Body of pancreas (tissue), 4 donors: ENCODE data around the gene WNT9A.

Experiments
- POLR2A ChIP-seq, 3 donors: fragments of 450-650 bp; IDR thresholded peaks; one replicate each; pipeline ENCODE4 v1.6.1; 2016; ENCODE audit warnings: antibody characterized with exemption in 3 of 3, mild to moderate bottlenecking in 2 of 3
- TF ChIP-seq, protein P1 (sequence below), 7 experiments: fragments of 450-650 bp in 4 of 7; fragments of 200-600 bp in 3 of 7; sonication (generic) in 3 of 7; IDR thresholded peaks; one replicate each; pipeline ENCODE4 v1.5.1; 2016 to 2019; ENCODE audit warnings: antibody characterized with exemption in 7 of 7

DNA sequence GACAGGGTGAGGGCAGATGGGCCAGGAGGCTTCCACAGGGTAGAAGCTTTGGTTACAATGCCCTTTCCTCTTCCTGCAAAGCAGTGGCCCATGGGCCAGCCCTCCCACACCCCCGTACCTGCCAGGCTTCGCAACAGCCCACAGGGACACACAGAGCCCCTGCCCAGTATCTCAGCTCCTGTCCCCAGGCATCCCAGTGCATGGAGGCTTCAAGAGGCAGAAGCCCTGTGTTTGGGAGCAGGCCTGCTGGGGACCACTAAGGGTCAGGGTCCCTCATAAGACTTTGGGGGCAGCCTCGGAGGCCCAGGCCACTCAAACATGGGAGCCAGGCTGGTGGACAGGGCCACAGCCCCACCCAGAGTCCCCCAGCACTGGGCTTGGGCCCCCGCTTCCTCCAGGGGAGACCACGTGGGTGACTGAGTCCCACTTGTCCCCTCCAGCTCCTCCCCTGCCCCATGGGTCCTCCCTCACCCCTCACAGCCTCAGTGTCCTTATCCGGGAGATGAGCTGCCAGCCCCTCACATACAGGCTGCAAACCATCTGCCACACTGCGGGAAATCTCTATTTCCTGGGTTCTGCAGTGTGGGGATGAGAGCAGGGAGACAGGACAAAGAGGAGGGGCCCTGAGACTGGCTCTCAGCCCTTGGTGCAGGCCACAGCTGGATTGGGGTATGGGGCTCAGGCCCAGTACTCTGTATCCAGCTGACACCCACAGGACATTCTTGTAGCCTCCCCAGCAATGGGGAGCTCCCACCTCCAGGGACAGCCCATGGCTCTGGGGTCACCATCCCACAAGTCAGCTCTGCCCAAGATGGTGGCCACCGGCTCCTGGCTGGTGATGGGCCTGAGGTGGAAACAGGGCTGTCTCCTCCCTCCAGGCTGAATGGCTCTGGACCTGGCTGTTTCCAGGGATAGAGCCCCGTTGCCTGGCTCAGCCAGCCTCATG is 50.7 kb downstream of the WNT9A start:
- no peak for TF ChIP-seq POLR2A (IDR thresholded peaks at IDR 0.05)
- TF ChIP-seq, protein P1, sequence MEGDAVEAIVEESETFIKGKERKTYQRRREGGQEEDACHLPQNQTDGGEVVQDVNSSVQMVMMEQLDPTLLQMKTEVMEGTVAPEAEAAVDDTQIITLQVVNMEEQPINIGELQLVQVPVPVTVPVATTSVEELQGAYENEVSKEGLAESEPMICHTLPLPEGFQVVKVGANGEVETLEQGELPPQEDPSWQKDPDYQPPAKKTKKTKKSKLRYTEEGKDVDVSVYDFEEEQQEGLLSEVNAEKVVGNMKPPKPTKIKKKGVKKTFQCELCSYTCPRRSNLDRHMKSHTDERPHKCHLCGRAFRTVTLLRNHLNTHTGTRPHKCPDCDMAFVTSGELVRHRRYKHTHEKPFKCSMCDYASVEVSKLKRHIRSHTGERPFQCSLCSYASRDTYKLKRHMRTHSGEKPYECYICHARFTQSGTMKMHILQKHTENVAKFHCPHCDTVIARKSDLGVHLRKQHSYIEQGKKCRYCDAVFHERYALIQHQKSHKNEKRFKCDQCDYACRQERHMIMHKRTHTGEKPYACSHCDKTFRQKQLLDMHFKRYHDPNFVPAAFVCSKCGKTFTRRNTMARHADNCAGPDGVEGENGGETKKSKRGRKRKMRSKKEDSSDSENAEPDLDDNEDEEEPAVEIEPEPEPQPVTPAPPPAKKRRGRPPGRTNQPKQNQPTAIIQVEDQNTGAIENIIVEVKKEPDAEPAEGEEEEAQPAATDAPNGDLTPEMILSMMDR (IDR thresholded peaks at IDR 0.05), result no peak
